GM12872 (cell line): ENCODE results near the gene BPIFB4.

Source experiments
- CTCF ChIP-seq: IDR thresholded peaks from 3 replicates; pipeline ENCODE4 v1.5.1; 2011; ENCODE audit warnings: low read depth, mild to moderate bottlenecking, low read length, moderate library complexity; ENCODE audit not compliant: insufficient read depth

Gene BPIFB4

DNA sequence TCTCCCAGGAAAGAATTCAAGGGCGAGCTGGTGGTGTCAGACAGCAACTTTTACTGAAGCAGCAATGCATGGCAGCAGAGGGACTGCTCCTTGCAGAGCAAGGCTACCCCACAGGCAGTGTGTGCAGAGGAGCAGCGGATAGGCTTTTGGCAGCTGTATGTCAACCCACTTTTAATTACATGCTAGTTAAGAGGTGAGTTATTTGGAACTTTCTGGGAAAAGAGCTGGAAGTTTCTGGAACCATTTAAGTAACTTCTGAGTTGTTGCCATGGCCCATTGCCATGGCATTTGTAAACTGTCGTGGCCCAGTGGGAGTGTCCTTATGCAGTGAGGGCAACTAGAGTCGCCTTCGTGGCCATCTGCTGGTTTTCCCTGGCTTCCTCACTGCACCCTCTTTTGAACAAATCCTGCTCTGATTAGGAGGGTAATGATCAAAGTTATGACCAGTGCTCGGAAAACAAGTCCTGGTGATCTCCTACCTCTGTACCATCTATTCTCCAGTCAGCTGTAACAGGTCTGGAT lies 34.0 kb downstream of the BPIFB4 start:
- TF ChIP-seq CTCF = no peak

GRCh38 chr20:33119725-33120720 lies 40.6 kb downstream of the BPIFB4 start:
- no peak for TF ChIP-seq CTCF

DNA sequence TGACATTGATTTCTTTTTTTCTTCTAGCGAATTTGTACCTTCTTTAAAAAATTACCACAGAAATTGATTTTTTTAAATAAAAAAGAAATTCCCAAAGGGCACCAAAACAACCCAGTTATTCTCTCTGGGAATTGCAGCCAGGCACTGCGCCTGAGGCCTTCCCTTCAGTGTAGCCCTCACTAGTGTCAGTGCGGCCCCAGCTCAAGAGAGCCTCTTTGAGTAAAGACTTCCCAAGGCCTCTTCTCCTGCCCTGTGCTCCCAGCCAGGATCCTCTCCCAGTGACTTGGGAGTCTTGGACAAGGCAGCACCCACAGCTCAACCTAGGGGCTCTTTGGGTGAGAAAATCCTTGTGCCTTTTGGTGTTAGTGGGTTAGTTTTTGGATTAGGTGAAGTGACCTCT lies 41.5 kb downstream of the BPIFB4 start:
- no peak for TF ChIP-seq CTCF

- TF ChIP-seq CTCF = no peak
Measured at GRCh38 chr20:33124261-33124660, 44.8 kb downstream of the BPIFB4 start.

GRCh38 chr20:33124994-33125393 lies 45.6 kb downstream of the BPIFB4 start:
- no peak for TF ChIP-seq CTCF

DNA sequence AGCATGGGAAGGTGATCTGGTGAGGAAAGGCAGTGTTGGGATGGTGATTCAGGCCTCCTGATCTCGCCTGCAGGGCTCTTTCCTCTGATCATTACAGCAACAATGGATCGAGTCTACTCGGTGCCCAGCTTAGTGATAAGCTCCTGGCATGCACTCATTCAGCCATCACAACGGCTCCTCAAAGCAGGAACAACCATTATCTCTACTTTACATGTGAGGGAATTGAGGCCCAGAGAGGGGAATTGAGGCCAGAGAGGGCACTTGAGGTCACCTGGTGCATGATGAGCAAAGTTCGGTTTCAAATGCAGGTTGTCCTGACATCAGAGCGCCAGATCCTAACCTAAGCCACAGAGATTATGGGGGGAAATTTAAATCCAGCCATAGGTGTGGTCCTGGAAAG lies 46.5 kb downstream of the BPIFB4 start:
- no peak for TF ChIP-seq CTCF

- TF ChIP-seq CTCF = no peak
Measured at GRCh38 chr20:33127422-33128097, 48.1 kb downstream of the BPIFB4 start.
